ENCODE data around the gene HOMER2.

- TF ChIP-seq NR2F2 (IDR thresholded peaks at IDR 0.05) = no peak
- no peak for TF ChIP-seq CTCF (IDR thresholded peaks at IDR 0.05; ENCODE audit: low read depth, low read length, missing input control)
- no peak for TF ChIP-seq REST (IDR thresholded peaks at IDR 0.05)
- no peak for TF ChIP-seq GABPA (IDR thresholded peaks at IDR 0.05 in 1 of 2, conservative IDR thresholded peaks at IDR 0.05 in 1 of 2)
- TF ChIP-seq MAX (IDR thresholded peaks at IDR 0.05) = no peak
- no peak for TF ChIP-seq TAF1 (conservative IDR thresholded peaks at IDR 0.05)
- TF ChIP-seq FOXA1 (IDR thresholded peaks at IDR 0.05) = no peak
- TF ChIP-seq RXRA (IDR thresholded peaks at IDR 0.05) = no peak
- no peak for TF ChIP-seq EGR1 (IDR thresholded peaks at IDR 0.05; ENCODE audit: low read depth in 2 of 2)
These were observed 87.6 kb downstream of the HOMER2 start for GRCh38 chr15:82864967-82865366.
